ENCODE results near the gene SPATA17.

The SPATA17 gene

DNA sequence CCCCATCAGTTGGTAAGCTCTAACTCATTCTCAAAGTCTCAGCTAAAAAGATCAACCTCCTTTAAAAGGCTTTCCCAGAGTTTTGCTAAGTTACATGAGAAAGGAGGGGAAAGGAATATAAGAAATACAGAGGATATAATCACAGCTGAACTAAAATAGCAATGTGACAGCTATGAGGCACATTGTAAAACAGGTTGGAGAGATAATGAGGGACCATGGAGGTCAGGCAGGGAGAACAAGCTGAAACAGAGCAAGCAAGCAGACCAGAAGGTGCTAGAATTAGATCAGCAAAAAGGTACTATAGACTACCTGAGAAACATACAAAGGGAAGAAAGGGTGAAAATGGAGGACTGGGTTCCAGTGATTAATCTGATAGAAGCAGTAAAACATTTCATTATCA lies 28.8 kb upstream of the SPATA17 start:
- no peak overlapping the region for H3K4me3 ChIP-seq (ENCODE audit: control insufficient read depth, low read depth, low read length)
- no peak for TF ChIP-seq CTCF (IDR thresholded peaks at IDR 0.05; ENCODE audit: control insufficient read depth, insufficient read depth, low read depth, low read length, missing control alignments)
- no peak for DNase-seq (ENCODE audit: low read depth)

- no peak for TF ChIP-seq CTCF (IDR thresholded peaks at IDR 0.05; ENCODE audit: control insufficient read depth, insufficient read depth, low read depth, low read length, missing control alignments)
- H3K4me3 ChIP-seq (ENCODE audit: control insufficient read depth, low read depth, low read length), result no peak overlapping the region
- DNase-seq (ENCODE audit: low read depth), result no peak
Measured at GRCh38 chr1:217605390-217605789, 25.8 kb upstream of the SPATA17 start.

GRCh38 chr1:217614200-217614712 lies 16.9 kb upstream of the SPATA17 start:
- no peak overlapping the region for H3K4me3 ChIP-seq (ENCODE audit: control insufficient read depth, low read depth, low read length)
- TF ChIP-seq CTCF (IDR thresholded peaks at IDR 0.05; ENCODE audit: control insufficient read depth, insufficient read depth, low read depth, low read length, missing control alignments), result no peak
- DNase-seq (ENCODE audit: low read depth), result no peak

DNA sequence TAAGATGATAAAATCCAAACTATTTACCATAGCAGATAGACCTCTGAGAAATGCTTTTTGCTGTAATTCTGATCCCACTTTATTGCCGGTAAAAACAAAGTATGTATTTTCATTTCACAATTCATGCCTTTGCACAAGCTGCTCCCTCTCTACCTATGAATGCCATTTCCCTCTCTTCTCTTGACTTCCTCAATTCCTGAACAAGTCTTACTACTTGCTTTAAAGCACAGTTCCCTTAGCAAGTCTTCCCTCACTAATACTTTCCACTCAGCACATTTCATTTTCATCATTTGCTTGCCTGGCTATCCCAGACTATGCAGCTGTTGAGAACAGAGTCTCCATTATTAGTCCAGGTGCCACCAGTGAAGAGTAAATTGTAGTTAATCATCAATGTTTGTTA lies 14.0 kb upstream of the SPATA17 start:
- DNase-seq (ENCODE audit: low read depth), result no peak
- H3K4me3 ChIP-seq (ENCODE audit: control insufficient read depth, low read depth, low read length), result no peak overlapping the region
- TF ChIP-seq CTCF (IDR thresholded peaks at IDR 0.05; ENCODE audit: control insufficient read depth, insufficient read depth, low read depth, low read length, missing control alignments), result no peak

DNA sequence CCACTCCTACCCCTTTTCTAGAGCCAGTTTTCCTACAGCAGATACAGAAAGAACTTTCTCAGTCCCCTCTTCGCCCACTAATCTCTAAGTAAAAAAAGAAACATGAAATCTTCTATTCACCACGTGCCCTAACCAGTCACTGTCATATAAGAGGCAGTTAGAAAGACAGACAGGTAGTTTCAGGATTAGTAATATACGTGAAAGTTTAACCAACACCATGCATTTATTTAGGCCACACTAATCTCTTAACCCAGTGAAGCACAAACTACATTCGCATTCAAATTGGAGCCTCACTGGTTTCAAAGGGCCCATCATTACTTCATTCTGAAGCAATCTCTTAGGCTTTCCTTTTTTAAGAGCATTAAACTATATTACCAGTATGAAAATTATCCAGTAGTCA lies 10.3 kb upstream of the SPATA17 start:
- DNase-seq (ENCODE audit: low read depth), result no peak
- H3K4me3 ChIP-seq (ENCODE audit: control insufficient read depth, low read depth, low read length), result no peak overlapping the region
- no peak for TF ChIP-seq CTCF (IDR thresholded peaks at IDR 0.05; ENCODE audit: control insufficient read depth, insufficient read depth, low read depth, low read length, missing control alignments)

- DNase-seq (ENCODE audit: low read depth), result no peak
- H3K4me3 ChIP-seq (ENCODE audit: control insufficient read depth, low read depth, low read length), result no peak overlapping the region
- TF ChIP-seq CTCF (IDR thresholded peaks at IDR 0.05; ENCODE audit: control insufficient read depth, insufficient read depth, low read depth, low read length, missing control alignments), result no peak
Measured at GRCh38 chr1:217622042-217622441, 9.1 kb upstream of the SPATA17 start.

GRCh38 chr1:217626321-217626720 lies 4.8 kb upstream of the SPATA17 start:
- no peak overlapping the region for H3K4me3 ChIP-seq (ENCODE audit: control insufficient read depth, low read depth, low read length)
- DNase-seq (ENCODE audit: low read depth), result no peak
- TF ChIP-seq CTCF (IDR thresholded peaks at IDR 0.05; ENCODE audit: control insufficient read depth, insufficient read depth, low read depth, low read length, missing control alignments), result no peak

Measured in AG09309 (cell line).